HG03103 (cell line): ENCODE data around the gene AOPEP.
"Not testable (repeated sequence)": the region's sequence is repeated elsewhere in the genome, so short reads cannot be mapped to it uniquely, and the experiment has no call there.

ENCODE experiments used
- ATAC-seq: cut with Tn5 transposase; IDR thresholded peaks from one replicate; pipeline ENCODE4 v1.9.1; 2021; ENCODE audit warnings: low read depth; ENCODE audit not compliant: unreplicated experiment

AOPEP gene

DNA sequence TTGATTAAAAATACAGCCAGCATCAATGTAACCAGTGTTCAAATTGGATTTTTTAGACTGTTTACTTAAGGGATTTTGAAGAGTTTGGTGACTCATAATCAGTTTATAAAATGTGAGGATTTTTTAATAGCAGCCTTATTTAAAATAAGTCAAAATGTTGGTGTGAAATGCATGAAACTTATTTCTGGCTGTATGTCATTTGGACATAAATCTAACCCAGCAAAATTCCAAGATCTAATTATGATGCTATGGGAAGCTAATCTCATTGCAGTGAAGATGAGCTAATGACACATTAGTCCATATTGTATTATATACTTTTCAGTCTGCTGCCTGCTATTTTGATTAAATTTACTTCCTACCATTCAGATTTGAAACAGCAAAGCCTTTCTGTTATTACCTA, 140.3 kb downstream of the AOPEP start:
- ATAC-seq = no peak

DNA sequence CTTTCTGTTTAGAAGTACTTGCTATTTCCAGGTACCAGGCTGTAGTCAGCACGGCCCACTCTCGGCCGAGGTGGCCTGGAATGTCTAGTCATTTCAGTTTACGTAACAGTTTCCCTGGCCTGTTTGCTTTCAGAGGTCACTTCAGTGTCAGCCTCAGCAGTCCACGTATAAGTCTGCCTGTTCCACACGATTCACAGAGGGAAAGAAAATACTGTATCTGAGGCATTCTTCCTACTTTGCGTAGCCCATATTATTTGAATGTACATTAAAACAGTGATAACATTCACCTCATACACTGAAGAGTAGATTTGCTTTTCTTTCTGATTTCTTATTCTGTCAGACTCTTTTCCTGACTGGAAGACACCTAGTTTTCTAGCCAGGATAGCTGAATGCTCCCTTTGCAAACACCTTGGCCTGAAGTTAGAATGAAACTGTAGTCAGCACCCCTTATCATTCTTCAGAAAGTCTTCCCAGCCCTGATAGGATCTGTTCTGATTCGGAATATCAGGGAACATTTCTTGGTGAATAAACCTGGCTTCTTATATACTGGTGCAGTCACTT, 140.9 kb downstream of the AOPEP start:
- no peak for ATAC-seq

DNA sequence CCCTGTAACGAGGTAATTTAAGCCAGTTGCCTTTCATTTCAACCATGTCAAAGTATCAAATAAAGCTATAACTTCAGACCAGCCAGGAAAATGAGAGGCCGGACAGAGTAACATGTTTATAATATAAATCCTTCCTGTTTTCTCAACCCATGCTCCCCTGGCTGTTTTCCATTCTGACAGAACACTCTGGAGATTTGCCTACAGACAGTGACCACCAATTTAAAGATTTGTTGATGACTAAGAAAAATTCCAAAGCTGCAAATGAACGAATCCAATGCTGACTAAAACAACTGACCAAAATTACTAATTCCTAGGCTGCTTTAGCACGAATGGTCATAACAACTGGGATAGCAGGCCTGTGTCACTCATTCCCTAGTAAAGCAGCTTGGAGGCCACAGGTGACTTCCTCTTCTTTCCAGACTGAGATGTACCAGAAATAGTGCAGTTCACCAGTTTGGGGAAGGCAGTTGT, 141.4 kb downstream of the AOPEP start:
- ATAC-seq = no peak

DNA sequence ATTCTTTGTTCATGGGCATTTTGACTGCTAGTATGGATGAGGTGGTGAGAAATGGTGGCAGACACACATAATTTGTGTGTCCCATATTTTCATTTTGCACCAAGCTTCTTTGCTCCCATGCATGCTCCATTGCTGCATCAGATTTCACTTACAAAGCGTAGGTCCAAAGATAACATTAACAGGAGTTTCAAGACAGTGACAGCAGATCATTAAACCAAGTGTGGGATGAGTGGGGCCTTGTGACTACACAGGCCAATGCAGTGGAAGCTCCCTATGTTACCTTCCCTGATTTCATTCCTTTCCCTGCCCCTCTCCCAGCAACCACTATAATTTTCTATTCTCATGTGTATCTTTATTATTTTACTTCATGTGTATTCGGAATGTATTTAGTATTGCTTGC, 142.0 kb downstream of the AOPEP start:
- ATAC-seq = no peak

DNA sequence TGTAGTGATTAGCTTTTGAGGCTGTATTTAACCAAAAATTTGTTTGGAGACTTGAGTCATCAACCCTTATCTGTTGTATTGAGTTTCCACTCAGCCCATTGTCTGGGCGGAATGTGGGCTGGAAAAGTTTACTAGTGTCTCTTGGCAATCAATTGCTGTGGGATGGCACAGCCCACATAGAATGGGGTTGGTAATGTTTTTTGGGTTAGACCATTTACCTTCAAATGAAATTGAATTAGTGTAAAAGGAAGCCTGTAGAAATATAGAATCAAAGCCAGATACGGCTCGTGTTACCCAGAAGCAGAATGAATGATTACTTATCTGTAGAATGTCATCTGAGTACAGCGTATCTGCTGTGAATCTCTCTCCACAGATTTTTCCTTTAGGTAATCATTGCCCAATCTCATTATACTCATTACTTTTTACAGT, 142.9 kb downstream of the AOPEP start:
- ATAC-seq = no peak

DNA sequence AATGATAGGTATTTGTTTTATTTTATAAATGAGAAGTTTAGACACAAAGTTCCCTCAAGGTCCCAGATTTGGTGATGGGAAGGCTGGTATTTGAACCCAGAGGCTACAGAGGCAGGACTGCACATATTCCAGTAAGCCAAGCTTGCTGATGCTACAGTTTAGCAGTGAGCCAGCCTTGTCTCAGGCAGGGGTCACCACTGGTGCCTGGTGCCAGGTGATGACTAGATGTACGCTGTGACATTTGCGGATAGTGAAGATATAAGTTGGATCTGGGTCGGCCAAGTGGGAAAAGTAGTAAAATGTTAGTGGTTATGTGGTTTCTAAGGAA, 143.9 kb downstream of the AOPEP start:
- ATAC-seq = no peak

DNA sequence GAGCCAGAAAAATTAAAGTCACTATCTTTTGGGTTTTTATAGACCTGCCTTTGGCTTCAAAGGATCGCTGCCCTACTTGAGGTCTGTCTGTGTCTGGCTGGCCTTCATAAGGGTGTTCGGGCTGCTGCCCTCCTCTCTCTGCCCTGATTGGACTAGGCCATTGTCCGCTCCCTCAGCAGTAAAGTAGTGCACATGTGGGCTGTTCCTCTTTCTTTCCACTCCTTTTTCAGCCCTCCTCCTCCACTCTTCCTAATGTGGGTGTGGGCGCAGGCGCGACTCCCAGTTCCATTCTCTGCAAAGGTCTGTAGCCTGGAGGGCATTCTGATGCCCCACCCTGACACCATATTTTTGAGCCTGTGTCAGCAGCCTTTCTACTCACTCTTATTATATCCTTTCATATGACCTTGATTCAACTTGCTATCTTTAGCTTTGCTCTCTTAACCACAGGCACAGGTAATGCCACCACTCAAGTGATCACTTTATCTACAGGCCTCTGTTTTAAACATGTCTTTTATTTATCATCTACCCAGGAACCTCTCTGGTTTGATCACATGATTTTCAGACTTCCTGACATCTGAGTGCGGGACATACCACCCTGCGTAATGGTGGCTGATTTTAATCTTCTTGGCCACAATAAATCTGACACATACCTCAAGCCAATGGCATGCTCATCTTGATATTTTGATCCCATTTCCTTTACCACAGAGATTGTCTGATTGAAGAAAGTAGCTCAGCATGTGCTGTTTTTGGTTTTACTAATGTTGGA, 144.5 kb downstream of the AOPEP start:
- ATAC-seq = no peak

DNA sequence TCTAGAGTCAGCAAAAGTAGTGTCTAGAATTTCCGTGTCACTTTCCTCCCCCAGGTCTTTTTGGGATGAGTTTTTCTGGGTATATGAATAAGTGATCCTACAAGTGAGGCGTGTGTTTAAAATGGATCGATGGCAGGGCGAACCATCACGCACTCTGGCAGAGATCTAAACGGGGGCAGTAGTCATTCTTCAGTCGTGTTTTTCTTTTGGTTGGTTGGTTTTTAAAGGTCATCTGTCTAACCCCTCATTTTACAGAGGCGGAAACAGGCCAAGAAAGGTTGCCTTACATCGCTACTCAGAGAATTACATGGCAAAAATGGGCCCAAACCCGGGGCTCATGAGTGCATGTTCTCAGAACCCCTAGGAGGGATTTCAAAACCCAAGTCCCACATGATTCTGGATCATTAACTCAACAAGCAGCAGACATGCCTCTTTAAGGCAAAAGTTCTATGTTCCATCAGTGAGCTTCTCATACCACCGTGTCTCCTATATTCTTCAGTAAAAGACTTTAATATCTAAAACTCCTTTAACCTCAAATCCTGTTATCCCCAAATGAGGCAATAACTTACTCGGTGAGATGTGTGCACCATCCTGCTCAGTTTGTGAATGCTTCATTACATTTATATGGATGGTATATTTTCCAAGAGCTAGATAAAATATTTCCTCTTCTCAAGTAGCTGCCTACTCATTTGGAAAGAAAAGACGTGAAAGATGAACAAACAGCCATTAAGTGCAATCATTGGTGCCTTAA, 145.8 kb downstream of the AOPEP start:
- ATAC-seq = no peak

DNA sequence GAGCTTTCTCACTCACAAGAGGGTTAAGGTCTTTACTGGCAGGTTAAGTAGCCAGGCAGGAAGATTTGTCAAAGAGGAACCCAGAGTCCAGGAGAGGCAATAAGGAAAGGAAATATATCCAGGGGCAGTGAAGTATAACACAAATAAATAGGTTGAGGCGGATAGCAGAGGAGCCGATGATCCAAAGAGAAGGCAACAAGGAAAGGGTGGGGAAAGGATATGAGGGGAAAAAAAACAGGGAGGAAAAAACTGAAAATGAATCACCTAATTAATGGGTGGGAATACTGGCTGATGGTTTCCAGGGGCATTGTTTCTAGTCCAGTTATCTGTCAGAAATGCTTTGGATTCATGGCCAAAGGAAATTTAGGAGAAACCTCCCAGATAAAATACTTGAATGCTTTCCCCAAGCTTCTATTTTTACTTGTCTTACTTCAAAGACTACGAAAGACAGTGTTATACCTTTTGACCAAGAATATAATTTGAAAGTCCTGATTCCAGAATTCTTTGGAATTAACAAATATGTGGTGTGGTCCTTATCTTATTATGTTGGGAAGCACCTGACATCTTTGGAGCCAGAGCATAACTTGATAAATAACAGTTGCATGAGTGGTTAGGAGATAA, 146.5 kb downstream of the AOPEP start:
- no peak for ATAC-seq

DNA sequence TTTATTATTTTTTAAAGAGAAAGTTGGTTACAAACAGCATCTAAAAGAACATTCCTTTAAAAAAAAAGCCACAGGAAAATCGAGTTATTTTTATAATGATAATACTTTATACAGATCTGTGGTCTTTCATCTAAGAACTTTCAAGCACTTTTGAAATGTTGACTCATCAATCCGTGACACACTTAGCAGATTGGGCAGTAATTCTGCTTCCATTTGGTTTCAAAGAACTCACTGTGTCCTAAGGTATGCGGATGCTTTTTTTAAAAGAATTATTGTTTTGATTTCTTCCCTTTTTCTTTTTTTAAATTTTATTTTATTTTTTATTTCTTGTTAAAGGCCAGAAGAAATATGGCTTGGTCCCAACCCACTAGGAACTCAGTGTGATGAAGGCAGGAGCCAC, 147.8 kb downstream of the AOPEP start:
- ATAC-seq = no peak

DNA sequence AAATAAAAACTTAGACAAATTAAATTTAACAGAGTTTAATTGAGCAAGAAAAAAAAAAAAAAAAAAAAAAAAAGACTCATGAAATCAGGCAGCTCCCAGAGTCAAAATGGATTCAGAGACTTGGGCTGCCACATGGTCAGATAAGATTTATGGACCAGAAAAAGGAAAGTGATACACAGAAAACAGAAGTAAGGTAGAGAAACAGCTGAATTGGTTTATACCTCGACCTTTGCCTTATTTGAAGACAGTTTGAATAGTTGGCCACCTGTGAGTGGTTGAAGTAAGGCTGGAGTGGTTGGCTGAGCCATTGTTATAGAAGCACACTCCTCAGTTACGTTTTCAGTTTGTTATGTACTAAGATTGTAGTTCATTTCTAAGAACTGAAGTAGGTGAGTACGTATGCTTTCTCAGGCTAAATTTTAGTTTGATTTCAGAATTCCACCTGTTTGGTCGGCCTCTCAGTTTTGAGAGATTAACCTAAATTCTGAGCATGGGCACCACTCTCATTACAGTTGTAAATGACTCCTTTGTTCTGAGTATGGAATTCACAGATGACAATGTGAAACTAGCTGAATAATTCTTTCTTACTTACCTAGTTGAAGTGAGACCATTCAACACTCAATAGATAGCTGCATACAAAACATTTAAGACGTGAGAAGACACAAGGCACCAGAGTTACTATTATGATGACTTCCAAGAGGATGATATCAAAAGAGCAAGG, 149.0 kb downstream of the AOPEP start:
- no peak for ATAC-seq

DNA sequence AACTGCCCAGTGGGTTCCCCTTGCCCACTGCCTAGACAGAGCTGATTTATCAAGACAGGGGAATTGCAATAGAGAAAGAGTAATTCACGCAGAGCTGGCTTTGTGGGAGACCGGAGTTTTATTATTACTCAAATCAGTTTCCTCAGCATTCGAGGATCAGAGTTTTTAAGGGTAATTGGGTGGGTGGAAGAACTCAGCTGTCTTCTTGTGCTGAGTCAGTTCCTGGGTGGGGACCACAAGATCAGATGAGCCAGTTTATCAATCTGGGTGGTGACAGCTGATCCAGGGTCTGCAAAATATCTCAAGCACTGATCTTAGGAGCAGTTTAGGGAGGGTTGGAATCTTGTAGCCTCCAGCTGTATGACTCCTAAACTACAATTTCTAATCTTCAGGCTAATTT, 152.3 kb downstream of the AOPEP start:
- not testable (repeated sequence) for ATAC-seq

DNA sequence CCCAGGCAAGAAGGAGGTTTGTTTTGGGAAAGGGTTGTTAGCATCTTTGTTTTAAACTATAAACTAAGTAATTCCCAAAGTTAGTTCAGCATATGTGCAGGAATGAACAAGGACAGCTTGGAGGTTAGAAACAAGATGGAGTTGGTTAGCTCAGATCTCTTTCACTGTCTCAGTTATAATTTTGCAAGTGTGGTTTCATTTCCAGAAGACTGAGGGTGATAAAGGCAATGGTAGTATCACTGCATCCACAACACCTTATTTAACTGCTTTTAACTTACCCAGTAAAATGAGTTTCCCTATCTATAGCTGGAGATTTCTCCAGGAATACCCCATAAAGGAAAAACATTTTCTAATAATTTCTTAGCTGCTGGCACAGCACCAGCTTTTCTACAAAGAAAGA, 152.7 kb downstream of the AOPEP start:
- ATAC-seq = no peak

DNA sequence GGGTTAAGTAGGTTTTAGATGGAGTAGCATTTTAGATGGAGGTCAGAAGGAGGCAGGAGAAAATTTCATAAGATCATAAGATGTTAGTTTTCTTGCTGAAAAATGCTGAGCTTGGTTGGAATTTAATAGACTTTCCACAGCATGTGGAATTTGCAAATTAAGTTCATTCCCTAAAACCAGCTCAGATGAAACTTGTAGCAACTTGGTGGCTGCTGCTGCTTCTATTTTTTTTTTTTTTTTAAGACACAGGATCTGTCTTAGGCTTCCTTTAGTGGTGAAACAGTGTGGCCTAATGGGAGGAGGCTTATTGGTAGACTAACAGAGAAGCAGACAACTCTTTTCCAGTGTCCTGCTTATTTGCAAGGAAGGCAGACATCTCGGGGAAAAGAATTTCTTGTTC, 154.5 kb downstream of the AOPEP start:
- ATAC-seq = no peak

DNA sequence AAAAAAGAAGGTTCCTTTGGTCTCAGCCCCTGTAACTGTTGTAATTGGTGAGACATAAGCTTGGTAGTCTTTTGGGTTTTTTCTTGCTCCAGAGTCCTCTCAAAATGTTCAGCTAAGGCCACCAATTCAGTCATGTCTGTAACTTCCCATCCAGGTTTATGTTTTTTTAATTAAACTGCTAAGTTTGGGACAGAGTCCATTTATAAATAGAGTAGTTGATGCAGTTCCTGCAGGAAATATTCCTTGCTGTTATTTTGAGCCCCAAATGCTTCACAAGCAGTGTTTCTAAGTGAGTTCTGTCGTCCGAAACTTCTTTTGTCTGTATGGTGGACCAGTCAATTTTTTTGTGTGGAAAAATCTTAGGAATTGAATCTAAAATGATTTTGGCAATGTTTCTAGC, 155.0 kb downstream of the AOPEP start:
- ATAC-seq = no peak

DNA sequence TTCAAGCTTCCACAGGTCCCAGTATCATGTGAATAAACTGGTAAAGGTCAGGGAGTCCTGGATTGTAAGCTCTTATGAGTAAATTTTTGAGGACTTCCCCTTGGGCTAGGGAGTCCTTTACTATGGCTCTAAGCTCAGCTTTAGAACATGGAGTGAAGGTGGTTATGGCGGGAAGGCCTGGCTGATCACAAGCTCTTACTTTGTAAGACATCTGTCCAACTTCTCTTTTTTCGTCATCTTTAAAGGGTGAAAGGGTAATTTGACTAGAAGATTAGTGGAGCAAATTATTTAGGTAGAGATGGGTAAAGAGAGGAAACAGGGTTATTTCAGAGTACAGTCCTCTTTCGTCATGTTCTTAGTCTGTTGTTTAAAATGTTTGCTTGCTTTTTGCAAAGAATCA, 155.4 kb downstream of the AOPEP start:
- ATAC-seq = no peak

DNA sequence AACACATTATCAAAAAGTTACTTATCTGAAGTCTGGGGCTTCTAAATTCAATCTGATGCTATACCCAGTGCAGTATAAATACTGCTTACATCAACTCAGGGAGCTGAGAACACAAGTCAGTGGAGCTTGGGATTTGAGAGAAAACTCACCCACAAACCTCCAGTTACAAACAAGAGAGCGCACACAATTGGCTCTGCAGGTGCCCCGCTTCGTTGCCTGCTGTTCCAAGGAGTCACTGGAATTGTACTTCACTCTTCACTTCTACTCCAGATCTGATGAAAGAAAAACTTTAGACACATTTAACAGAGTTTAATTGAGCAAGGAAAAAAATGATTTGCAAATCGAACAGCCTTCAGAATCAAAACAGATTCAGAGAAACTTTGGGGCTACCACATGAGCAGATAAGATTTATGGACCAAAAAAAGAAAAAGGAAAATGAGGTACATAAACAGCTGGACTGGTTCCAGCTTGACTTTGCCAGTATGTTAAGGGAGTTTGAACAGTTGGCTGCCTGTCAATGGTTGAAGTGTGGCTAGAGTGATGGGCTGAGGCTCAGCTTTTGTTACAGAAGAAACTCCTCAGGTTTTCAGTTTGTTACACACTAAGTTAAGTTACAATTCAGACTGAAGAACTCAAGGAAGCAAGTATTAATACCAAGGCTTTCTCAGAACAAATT, 156.6 kb downstream of the AOPEP start:
- no peak for ATAC-seq

DNA sequence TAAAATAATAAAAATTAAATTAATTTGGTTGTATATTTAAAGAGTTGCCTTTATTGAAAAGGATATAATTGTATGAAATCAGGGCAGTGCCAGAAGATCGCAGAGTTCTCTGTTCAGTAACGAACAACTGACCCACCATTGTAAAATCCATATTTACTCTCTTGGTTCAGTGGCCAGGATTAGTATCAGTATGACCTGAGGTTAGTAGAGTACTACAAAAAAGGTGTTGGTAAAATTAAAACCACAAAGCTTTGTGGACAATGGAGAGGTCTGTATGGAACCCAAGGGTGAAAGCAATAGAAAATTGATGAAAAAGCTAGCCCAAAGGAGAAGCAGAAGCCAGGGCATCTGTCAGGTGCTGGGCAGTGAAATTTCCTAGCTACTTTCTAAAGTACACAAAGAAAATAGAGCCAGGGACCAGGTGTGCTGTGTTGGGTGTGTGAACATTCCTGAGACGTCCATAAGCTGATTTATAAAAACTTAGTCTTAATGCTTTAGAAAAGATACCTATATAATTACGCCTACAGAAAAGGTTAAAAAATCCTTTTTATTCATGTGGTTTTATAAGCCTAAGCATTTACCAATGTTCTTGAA, 159.5 kb downstream of the AOPEP start:
- no peak for ATAC-seq

DNA sequence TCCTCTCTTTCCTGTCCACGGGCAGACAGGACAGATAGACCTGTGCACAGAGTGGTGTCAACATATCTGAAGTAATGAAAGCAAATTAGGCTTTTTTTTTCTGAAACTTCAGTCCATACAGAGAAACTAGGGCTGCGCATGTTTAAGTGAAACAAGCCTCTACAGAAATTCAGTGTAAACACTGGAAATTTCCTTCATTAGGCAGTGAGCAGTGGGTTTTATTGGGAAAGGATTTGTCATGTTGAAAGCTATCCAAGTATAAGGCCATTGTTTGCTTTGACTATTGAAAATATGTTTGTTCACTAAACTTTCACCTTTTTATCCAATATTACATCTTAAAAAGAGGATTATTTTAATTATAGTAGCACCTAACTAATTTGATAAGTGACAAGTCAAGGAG, 161.2 kb downstream of the AOPEP start:
- no peak for ATAC-seq

DNA sequence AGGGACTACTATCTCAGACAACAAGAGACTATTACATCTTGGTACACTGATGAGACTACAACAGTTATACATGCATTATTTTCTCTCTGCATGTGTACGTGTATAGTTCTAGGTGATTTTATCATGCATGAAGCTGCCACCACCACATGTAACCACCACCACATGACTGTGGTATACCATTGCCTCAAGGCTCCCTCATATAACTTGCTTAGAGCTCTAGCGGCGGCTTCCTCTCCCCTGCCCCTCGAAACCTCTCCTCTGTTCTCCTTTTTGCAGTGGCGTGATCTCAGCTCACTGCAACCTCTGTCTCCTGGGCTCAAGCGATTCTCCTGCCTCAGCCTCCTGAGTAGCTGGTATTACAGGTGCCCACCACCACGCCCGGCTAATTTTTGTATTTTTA, 162.3 kb downstream of the AOPEP start:
- no peak for ATAC-seq
